Testis (tissue), 2 donors: ENCODE measurements around the gene EEF1G.
A peak's percentile ranks its signal among the peaks of the same experiment; 100 is the strongest.

Experiments
- CTCF ChIP-seq, 3 experiments: fragments of 450-650 bp in 2 of 3; fragments of 200-600 bp in 1 of 3; sonication (generic) in 1 of 3; IDR thresholded peaks; one replicate each; pipeline ENCODE4 v1.5.1; 2016 to 2019; ENCODE audit warnings: antibody characterized with exemption in 3 of 3, mild to moderate bottlenecking in 2 of 3, moderate library complexity in 1 of 3
- POLR2A ChIP-seq: fragments of 450-650 bp; IDR thresholded peaks from one replicate; pipeline ENCODE4 v1.6.1; 2017; ENCODE audit warnings: antibody characterized with exemption, mild to moderate bottlenecking, moderate library complexity

GRCh38 chr11:62601372-62602140 lies 27.9 kb upstream of the EEF1G start, which contains the start of gene MTA2:
- peak; percentile 17 for TF ChIP-seq POLR2A
- TF ChIP-seq CTCF (IDR thresholded peaks at IDR 0.05): no peak
